HepG2 (cell line): ENCODE results near the gene ALDH3B1. TPM values are rescaled to one million over a fixed set of nuclear protein-coding genes. Genes with fewer than 3 reads are reported as not detected.

Source experiments
- ATAC-seq: fragments of 200-7000 bp; cut with Tn5 transposase; 3 replicates; pipeline ENCODE4 v1.9.1; 2020; ENCODE audit warnings: mild to moderate bottlenecking, moderate library complexity
- Bru-seq: library from RNA; stranded (reverse); fragments of 400-500 nt; gene quantifications from one replicate; lab custom pipeline; 2021; lab: Mats Ljungman, UMichigan
- BruChase-seq, 2 experiments: library from RNA; stranded (reverse); fragments of 400-500 nt; gene quantifications; one replicate each; lab custom pipeline; 2021; lab: Mats Ljungman, UMichigan
- BruUV-seq: library from RNA; stranded (reverse); fragments of 400-500 nt; replicated peaks from 2 replicates; lab custom pipeline; 2021; lab: Mats Ljungman, UMichigan
- CTCF ChIA-PET: fragments of 300-600 bp; formaldehyde crosslinking; extraction: SDS; loops from one replicate; lab custom pipeline; 2021; ENCODE audit warnings: low total read pairs, inconsistent platforms, low intra/inter-chr PET ratio; lab: Yijun Ruan, JAX
- POLR2A ChIA-PET: fragments of 350-600 bp; sonication (Branson Sonifier 250); formaldehyde crosslinking; loops from one replicate; lab custom pipeline; 2020; ENCODE audit warnings: antibody characterized with exemption, inconsistent platforms; lab: Yijun Ruan, JAX
- DNase-seq: peaks from one replicate; pipeline ENCODE4 v3.0.0-alpha.2; 2015; ENCODE audit warnings: low spot score
- FAIRE-seq: peaks from 3 replicates; lab custom pipeline; 2011; peaks lifted over from hg19 to GRCh38; lab: Jason Lieb, UNC
- H2AFZ ChIP-seq: one replicate; pipeline ENCODE4 v1.6.1; 2011; ENCODE audit warnings: low read length, inconsistent platforms
- H3K27ac ChIP-seq: fragments of 300-600 bp; 3 replicates; pipeline ENCODE4 v1.8.0; 2011; ENCODE audit warnings: mixed run types, mild to moderate bottlenecking, mixed read lengths, low read length, inconsistent platforms; ENCODE audit not compliant: insufficient read depth; ENCODE audit errors: extremely low read length
- H3K27me3 ChIP-seq, 2 experiments: fragments of 200-600 bp in 1 of 2; 2 replicates in 1 of 2; 3 replicates in 1 of 2; pipeline versions ENCODE4 v1.6.0 to v1.8.0; 2011; ENCODE audit warnings: low read length in 2 of 2, mild to moderate bottlenecking in 2 of 2, moderate library complexity in 2 of 2, inconsistent platforms in 1 of 2; ENCODE audit not compliant: insufficient read depth in 2 of 2, control insufficient read depth in 1 of 2
- H3K36me3 ChIP-seq, 2 experiments: fragments of 200-600 bp in 1 of 2; replicated peaks in 1 of 2; 2 replicates in 1 of 2; 3 replicates in 1 of 2; pipeline versions ENCODE4 v1.5.1 to v1.8.0; 2011; ENCODE audit warnings: low read length in 2 of 2, inconsistent platforms in 1 of 2; ENCODE audit not compliant: insufficient read depth in 2 of 2, control insufficient read depth in 1 of 2
- H3K4me1 ChIP-seq: 2 replicates; pipeline ENCODE4 v1.5.1; 2012; ENCODE audit warnings: low read length, inconsistent platforms; ENCODE audit not compliant: insufficient read depth
- H3K4me2 ChIP-seq: 2 replicates; pipeline ENCODE4 v1.6.0; 2011; ENCODE audit warnings: low read depth, low read length, inconsistent platforms
- H3K4me3 ChIP-seq, 3 experiments: fragments of 200-600 bp in 1 of 3; sonication (generic), shearing (Covaris generic) in 1 of 3; replicated peaks in 1 of 3; 2 replicates each; pipeline ENCODE4 v1.5.1; 2011 to 2016; ENCODE audit warnings: low read length in 3 of 3, inconsistent platforms in 2 of 3, low read depth in 2 of 3, mild to moderate bottlenecking in 2 of 3, control low read depth in 1 of 3, mixed read lengths in 1 of 3; ENCODE audit not compliant: insufficient read depth in 1 of 3
- H3K79me2 ChIP-seq: one replicate; pipeline ENCODE4 v1.6.1; 2011; ENCODE audit warnings: low read length, inconsistent platforms; ENCODE audit not compliant: insufficient read depth
- H3K9ac ChIP-seq: 2 replicates; pipeline ENCODE4 v1.6.0; 2011; ENCODE audit warnings: mild to moderate bottlenecking, low read depth, low read length, inconsistent platforms; ENCODE audit not compliant: insufficient read depth
- H3K9me3 ChIP-seq: 2 replicates; pipeline ENCODE4 v1.5.1; 2012; ENCODE audit warnings: mild to moderate bottlenecking, low read length
- H4K20me1 ChIP-seq: 2 replicates; pipeline ENCODE4 v1.6.0; 2011; ENCODE audit warnings: inconsistent platforms, mild to moderate bottlenecking, low read length, moderate library complexity; ENCODE audit not compliant: insufficient read depth
- CENPX ChIP-seq: sonication (generic); formaldehyde crosslinking; IDR thresholded peaks from 2 replicates; pipeline ENCODE4 v1.9.0; 2021; ENCODE audit warnings: mild to moderate bottlenecking, missing genetic modification reagents, moderate library complexity
- HDAC6 ChIP-seq: fragments of 200-600 bp; sonication (generic); IDR thresholded peaks from 2 replicates; pipeline ENCODE4 v1.7.0; 2017; ENCODE audit warnings: mild to moderate bottlenecking, antibody characterized with exemption, low read length, low read depth
- NFIB ChIP-seq: sonication (generic); formaldehyde crosslinking; IDR thresholded peaks from 2 replicates; pipeline ENCODE4 v1.9.0; 2021; ENCODE audit warnings: missing genetic modification reagents, mild to moderate bottlenecking, borderline replicate concordance
- REPIN1 ChIP-seq: sonication (generic); formaldehyde crosslinking; IDR thresholded peaks from 2 replicates; pipeline ENCODE4 v1.8.0; 2022; ENCODE audit warnings: missing genetic modification reagents, low read depth, mild to moderate bottlenecking, borderline replicate concordance
- RFX1 ChIP-seq: fragments of 450-650 bp; IDR thresholded peaks from 2 replicates; pipeline ENCODE4 v1.6.1; 2017
- TSC22D2 ChIP-seq: sonication (generic); formaldehyde crosslinking; IDR thresholded peaks from 2 replicates; pipeline ENCODE4 v1.5.1; 2020; ENCODE audit warnings: missing genetic modification reagents, mild to moderate bottlenecking, borderline replicate concordance
- ZBTB42 ChIP-seq: sonication (generic); formaldehyde crosslinking; IDR thresholded peaks from 2 replicates; pipeline ENCODE4 v1.5.0; 2020; ENCODE audit warnings: mild to moderate bottlenecking, missing genetic modification reagents
- ZKSCAN5 ChIP-seq: sonication (generic); formaldehyde crosslinking; IDR thresholded peaks from 2 replicates; pipeline ENCODE4 v1.5.1; 2020; ENCODE audit warnings: mild to moderate bottlenecking, missing genetic modification reagents
- ZNF24 ChIP-seq: fragments of 450-650 bp; IDR thresholded peaks from 2 replicates; pipeline ENCODE4 v1.6.1; 2017; ENCODE audit warnings: antibody characterized with exemption, mild to moderate bottlenecking
- ZNF335 ChIP-seq: sonication (generic); formaldehyde crosslinking; IDR thresholded peaks from 2 replicates; pipeline ENCODE4 v1.4.0; 2020; ENCODE audit warnings: missing genetic modification reagents
- ZNF337 ChIP-seq: sonication (generic); formaldehyde crosslinking; IDR thresholded peaks from 2 replicates; pipeline ENCODE4 v1.5.1; 2020; ENCODE audit warnings: missing genetic modification reagents, low read depth, mild to moderate bottlenecking, borderline replicate concordance
- ZNF564 ChIP-seq: sonication (generic); formaldehyde crosslinking; IDR thresholded peaks from 2 replicates; pipeline ENCODE4 v1.8.1; 2023; ENCODE audit warnings: mild to moderate bottlenecking, missing genetic modification reagents
- ZNF569 ChIP-seq: sonication (generic); formaldehyde crosslinking; IDR thresholded peaks from 2 replicates; pipeline ENCODE4 v1.5.0; 2020; ENCODE audit warnings: mild to moderate bottlenecking, missing genetic modification reagents, moderate library complexity, borderline replicate concordance
- WGBS: methylation state at CpG from one replicate; pipeline ENCODE4 v1.1.6; 2017; ENCODE audit warnings: low lambda C conversion rate; 5-methylcytosine and 5-hydroxymethylcytosine counted together
- in situ Hi-C: cut with HindIII; loops from 2 replicates; pipeline ENCODE4 v1.10.0; 2017; ENCODE audit warnings: low pct_unique_long_range_greater_than_20kb; ENCODE audit not compliant: extremely low pct_ligation_motif_present
- intact Hi-C: fragments of 100-400 bp; cut with micrococcal nuclease; formaldehyde crosslinking; loops from one replicate; pipeline ENCODE4 v1.10.0; 2022; ENCODE audit not compliant: unreplicated experiment
- long read RNA-seq, 2 experiments: library from RNA in 1 of 2; library from polyadenylated mRNA in 1 of 2; stranded (forward) in 1 of 2; unstranded in 1 of 2; transcript quantifications; one replicate each; pipeline ENCODE4 v2.0.0, GENCODE V29; 2019 to 2022
- polyA minus RNA-seq, 3 experiments: library from RNA; depleted of rRNA, polyadenylated mRNA; stranded (reverse); fragments of >200 nt; gene quantifications; 2 replicates each; pipeline ENCODE4 v1.2.3, GENCODE V29; 2011; ENCODE audit warnings: low replicate concordance in 1 of 3
- polyA plus RNA-seq, 8 experiments: library from polyadenylated mRNA; depleted of rRNA in 3 of 8; stranded (reverse) in 7 of 8; unstranded in 1 of 8; fragments of >200 nt; fragmentation: Illumina TruSeq in 4 of 8; extraction: Trizol in 4 of 8; gene quantifications; 2 replicates each; pipeline versions ENCODE4 v1.2.1 to v1.2.3, GENCODE V29; 2011 to 2016; ENCODE audit warnings: low read depth in 4 of 8, missing spikeins in 1 of 8, mixed read lengths in 1 of 8; ENCODE audit not compliant: insufficient read depth in 1 of 8
- total RNA-seq, 5 experiments: library from RNA; depleted of rRNA; stranded (reverse); fragments of >200 nt; fragmentation: Illumina TruSeq; extraction: Trizol; gene quantifications; 2 replicates each; pipeline ENCODE4 v1.2.3, GENCODE V29; 2016; ENCODE audit warnings: low read depth in 1 of 5
- TF ChIP-seq, protein P1 (sequence below): sonication (generic); formaldehyde crosslinking; IDR thresholded peaks from 2 replicates; pipeline ENCODE4 v1.5.1; 2020; ENCODE audit warnings: missing genetic modification reagents, mild to moderate bottlenecking, borderline replicate concordance

Gene ALDH3B1, protein sequence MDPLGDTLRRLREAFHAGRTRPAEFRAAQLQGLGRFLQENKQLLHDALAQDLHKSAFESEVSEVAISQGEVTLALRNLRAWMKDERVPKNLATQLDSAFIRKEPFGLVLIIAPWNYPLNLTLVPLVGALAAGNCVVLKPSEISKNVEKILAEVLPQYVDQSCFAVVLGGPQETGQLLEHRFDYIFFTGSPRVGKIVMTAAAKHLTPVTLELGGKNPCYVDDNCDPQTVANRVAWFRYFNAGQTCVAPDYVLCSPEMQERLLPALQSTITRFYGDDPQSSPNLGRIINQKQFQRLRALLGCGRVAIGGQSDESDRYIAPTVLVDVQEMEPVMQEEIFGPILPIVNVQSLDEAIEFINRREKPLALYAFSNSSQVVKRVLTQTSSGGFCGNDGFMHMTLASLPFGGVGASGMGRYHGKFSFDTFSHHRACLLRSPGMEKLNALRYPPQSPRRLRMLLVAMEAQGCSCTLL
- total RNA-seq (2016; rRNA removed; fragmentation: Illumina TruSeq; extraction: Trizol) (4.0 and 4.5 TPM in 2 replicates), polyA plus RNA-seq (2011; rRNA removed) (5.1 and 6.7 TPM in 2 replicates), polyA minus RNA-seq (2011; rRNA and poly(A)+ RNA removed; ENCODE audit: low replicate concordance) (7.3 and 37.4 TPM in 2 replicates), Bru-seq, nascent RNA (percentile 42 among the genes with signal in this experiment), BruChase-seq, experiment 1, labeled RNA remaining after a 6-hour chase (percentile 44 among the genes with signal in this experiment), BruChase-seq, experiment 2, labeled RNA remaining after a 2-hour chase (percentile 39 among the genes with signal in this experiment)
- total RNA-seq (2016; cell fraction: cytosol; rRNA removed; fragmentation: Illumina TruSeq; extraction: Trizol; ENCODE audit: low read depth), result 0.62 and 0.91 TPM in 2 replicates
- 4.3 and 4.5 TPM in 2 replicates for total RNA-seq (2016; cell fraction: insoluble cytoplasmic fraction; rRNA removed; fragmentation: Illumina TruSeq; extraction: Trizol)
- 2.2 and 2.4 TPM in 2 replicates for total RNA-seq (2016; cell fraction: membrane; rRNA removed; fragmentation: Illumina TruSeq; extraction: Trizol)
- 1.6 and 2.1 TPM in 2 replicates for total RNA-seq (2016; cell fraction: nucleus; rRNA removed; fragmentation: Illumina TruSeq; extraction: Trizol)
- 2.8 and 5.9 TPM in 2 replicates for polyA plus RNA-seq (2011; cell fraction: cytosol; rRNA removed)
- 5.1 and 6.8 TPM in 2 replicates for polyA plus RNA-seq (2011; cell fraction: nucleus; rRNA removed)
- polyA plus RNA-seq (2012), result 2.1 and 3.2 TPM in 2 replicates
- polyA plus RNA-seq (2016; cell fraction: cytosol; fragmentation: Illumina TruSeq; extraction: Trizol; ENCODE audit: low read depth), result 0.81 and 0.85 TPM in 2 replicates
- 4.5 and 4.7 TPM in 2 replicates for polyA plus RNA-seq (2016; cell fraction: insoluble cytoplasmic fraction; fragmentation: Illumina TruSeq; extraction: Trizol; ENCODE audit: low read depth)
- 1.9 and 2.1 TPM in 2 replicates for polyA plus RNA-seq (2016; cell fraction: membrane; fragmentation: Illumina TruSeq; extraction: Trizol; ENCODE audit: low read depth)
- 4.1 and 4.6 TPM in 2 replicates for polyA plus RNA-seq (2016; cell fraction: nucleus; fragmentation: Illumina TruSeq; extraction: Trizol; ENCODE audit: insufficient read depth, low read depth)
- 2.2 and 3.3 TPM in 2 replicates for polyA minus RNA-seq (2011; cell fraction: cytosol; rRNA and poly(A)+ RNA removed)
- 1.6 and 3.1 TPM in 2 replicates for polyA minus RNA-seq (2011; cell fraction: nucleus; rRNA and poly(A)+ RNA removed)
- long read RNA-seq, experiment 1, partial matches to known transcripts, result 1 of 4 reads
- long read RNA-seq, experiment 1, other reads (novel, unspliced or antisense), result 1 of 4 reads
- long read RNA-seq, experiment 2, partial matches to known transcripts, result 1 of 8 reads
- long read RNA-seq, experiment 2, other reads (novel, unspliced or antisense), result 4 of 8 reads

DNA sequence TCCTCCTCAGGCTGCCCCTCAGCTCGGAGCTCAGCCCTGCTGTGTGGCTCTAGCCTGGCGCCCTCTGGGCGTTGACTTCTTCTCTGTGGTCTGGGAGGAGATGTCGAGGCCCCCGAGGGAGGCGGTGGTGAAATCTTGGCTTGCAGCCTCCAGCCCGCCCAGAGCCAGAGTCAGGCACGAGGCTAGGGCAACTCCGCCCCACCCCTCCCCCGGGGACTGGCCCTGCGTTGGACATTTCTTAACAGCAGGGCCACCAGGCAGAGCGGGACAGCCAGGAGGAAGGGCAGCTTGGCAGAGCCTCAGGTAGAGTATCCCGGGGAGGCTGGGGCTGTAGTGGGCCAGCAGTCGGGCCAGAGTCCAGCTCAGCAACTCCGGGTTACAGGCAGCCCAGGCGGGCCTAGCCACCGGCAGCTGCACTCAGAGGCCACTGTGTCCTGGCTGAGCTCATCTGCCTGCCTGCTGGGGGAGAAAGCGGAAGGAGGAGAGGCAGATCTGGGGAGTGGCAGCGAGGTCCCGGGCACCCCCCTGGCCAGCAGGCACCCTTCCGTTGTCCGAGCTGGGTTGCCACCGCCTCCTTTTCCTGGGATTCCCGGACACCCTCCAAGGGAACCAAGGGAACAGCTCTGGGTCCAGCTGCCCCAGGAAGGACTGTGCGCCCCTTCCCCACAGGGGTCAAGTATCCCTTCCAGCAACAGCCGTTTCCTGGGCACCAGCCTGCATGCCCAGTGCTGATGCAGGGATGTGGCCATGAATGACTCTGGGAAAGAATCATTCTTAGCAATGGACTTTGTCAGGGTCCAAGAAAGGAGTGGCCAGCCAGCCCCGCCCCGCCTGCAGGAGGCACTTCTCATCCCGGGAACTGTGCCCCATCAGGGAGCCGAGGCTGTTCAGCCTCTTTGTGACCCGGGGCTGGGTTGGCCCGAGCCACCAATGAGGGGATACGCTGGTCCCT is at the start of gene ALDH3B1:
TSS of gene ALDH3B1 (plus strand) at position 238 of the 952 bp plus-strand sequence. CDS start 4,971 bp downstream, outside the sequence.
- in situ Hi-C loops (no loop called here), intact Hi-C loops (no loop called here)
- Histone ChIP-seq H3K79me2 (no peaks in the 10 kb centered on the region), H4K20me1 (no peaks in the 10 kb centered on the region), H3K9ac (peak within 1 kb of the TSS; percentile 76), H3K27ac (peak within 1 kb of the TSS; percentile 78), H3K36me3 (no peaks in the 10 kb centered on the region), H3K4me1 (peaks cover 94% of the 10 kb centered on the region), H3K4me3 (peak within 1 kb of the TSS; percentile 41 to 77 (median 53)), H3K27me3 (no peaks in the 10 kb centered on the region), H2AFZ (no peak within 1 kb of the TSS), H3K4me2 (peak within 1 kb of the TSS; percentile 96), H3K9me3 (no peaks in the 10 kb centered on the region)
- WGBS, result 1% methylated on average over 16 of the region's 33 CpGs
- ChIA-PET POLR2A (interaction anchor here (0.7 to 2.9 kb wide), 19 partner anchors 9 to 288 kb away, joined by 3 to 15 read pairs (median 3); partner anchors contain the start of gene NDUFS8), CTCF (interaction anchor here (1.4 kb wide), 1 partner anchor 10 kb away, joined by 7 read pairs; no protein-coding TSS in a partner anchor)
- FAIRE-seq, result peak; percentile 52
- peak; percentile 73 for DNase-seq
- BruUV-seq, result TSS peak; percentile 64
- peak; percentile 80 for ATAC-seq
- peak; percentile 80; the same call in 1 of the 2 replicates for TF ChIP-seq ZNF564 (CRISPR knock-in tag)
- peak; percentile 45; the same call in 1 of the 2 replicates for TF ChIP-seq REPIN1 (CRISPR knock-in tag)
- no peak for TF ChIP-seq ZNF24
- 0 out of 2 replicates have a peak, but pooled peaks have one; percentile 36 for TF ChIP-seq ZKSCAN5 (CRISPR knock-in tag)
- no peak for TF ChIP-seq NFIB (CRISPR knock-in tag)
- TF ChIP-seq ZNF569, result no peak
- TF ChIP-seq ZNF337 (CRISPR knock-in tag), result no peak
- TF ChIP-seq, protein P1, sequence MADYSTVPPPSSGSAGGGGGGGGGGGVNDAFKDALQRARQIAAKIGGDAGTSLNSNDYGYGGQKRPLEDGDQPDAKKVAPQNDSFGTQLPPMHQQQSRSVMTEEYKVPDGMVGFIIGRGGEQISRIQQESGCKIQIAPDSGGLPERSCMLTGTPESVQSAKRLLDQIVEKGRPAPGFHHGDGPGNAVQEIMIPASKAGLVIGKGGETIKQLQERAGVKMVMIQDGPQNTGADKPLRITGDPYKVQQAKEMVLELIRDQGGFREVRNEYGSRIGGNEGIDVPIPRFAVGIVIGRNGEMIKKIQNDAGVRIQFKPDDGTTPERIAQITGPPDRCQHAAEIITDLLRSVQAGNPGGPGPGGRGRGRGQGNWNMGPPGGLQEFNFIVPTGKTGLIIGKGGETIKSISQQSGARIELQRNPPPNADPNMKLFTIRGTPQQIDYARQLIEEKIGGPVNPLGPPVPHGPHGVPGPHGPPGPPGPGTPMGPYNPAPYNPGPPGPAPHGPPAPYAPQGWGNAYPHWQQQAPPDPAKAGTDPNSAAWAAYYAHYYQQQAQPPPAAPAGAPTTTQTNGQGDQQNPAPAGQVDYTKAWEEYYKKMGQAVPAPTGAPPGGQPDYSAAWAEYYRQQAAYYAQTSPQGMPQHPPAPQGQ (CRISPR knock-in tag), result no peak
- no peak for TF ChIP-seq RFX1
- TF ChIP-seq TSC22D2 (CRISPR knock-in tag), result no peak
- no peak for TF ChIP-seq HDAC6
- no peak for TF ChIP-seq ZNF335 (CRISPR knock-in tag)
- TF ChIP-seq CENPX (CRISPR knock-in tag), result no peak
- no peak for TF ChIP-seq ZBTB42
